ENCODE measurements around the gene PABPC1L2B. TPM values are rescaled to one million over a fixed set of nuclear protein-coding genes. Genes with fewer than 3 reads are reported as not detected.

The PABPC1L2B gene
- total RNA-seq, 1 donor from 2014 or later = not detected

Other genes starting within 250 kb of the PABPC1L2B start
- gene DMRTC1B, start 226.0 kb upstream of the PABPC1L2B start, total RNA-seq = 0.49 TPM
- not detected for gene FAM236B, start 220.3 kb upstream of the PABPC1L2B start, total RNA-seq
- gene FAM236D, start 194.7 kb upstream of the PABPC1L2B start, total RNA-seq = not detected
- not detected for gene FAM236C, start 90.3 kb upstream of the PABPC1L2B start, total RNA-seq
- not detected for gene FAM236A, start 64.7 kb upstream of the PABPC1L2B start, total RNA-seq
- not detected for gene DMRTC1, start 59.1 kb upstream of the PABPC1L2B start, total RNA-seq
- gene PABPC1L2A, start 76.6 kb downstream of the PABPC1L2B start, total RNA-seq = 1.7 TPM
- gene NAP1L2, start 211.9 kb downstream of the PABPC1L2B start, total RNA-seq = 29.7 TPM

Measured in temporal lobe (tissue), 1 donor.